Retinal pigment epithelial cell (primary cell): Measurements from ENCODE around the gene TRIM8.
"Not testable (repeated sequence)": the region's sequence is repeated elsewhere in the genome, so short reads cannot be mapped to it uniquely, and the experiment has no call there.

ENCODE experiments used
- DNase-seq: peaks from one replicate; pipeline ENCODE4 v3.0.0-alpha.2; 2010; ENCODE audit warnings: low read depth
- H3K4me3 ChIP-seq: 2 replicates; pipeline ENCODE4 v1.5.1; 2011; ENCODE audit warnings: mild to moderate bottlenecking, low read length, control low read depth, moderate library complexity
- TF ChIP-seq, protein P1 (sequence below): conservative IDR thresholded peaks from 2 replicates; pipeline ENCODE4 v1.5.1; 2011; ENCODE audit warnings: low read depth, low read length, control low read depth, inconsistent platforms

Gene TRIM8

DNA sequence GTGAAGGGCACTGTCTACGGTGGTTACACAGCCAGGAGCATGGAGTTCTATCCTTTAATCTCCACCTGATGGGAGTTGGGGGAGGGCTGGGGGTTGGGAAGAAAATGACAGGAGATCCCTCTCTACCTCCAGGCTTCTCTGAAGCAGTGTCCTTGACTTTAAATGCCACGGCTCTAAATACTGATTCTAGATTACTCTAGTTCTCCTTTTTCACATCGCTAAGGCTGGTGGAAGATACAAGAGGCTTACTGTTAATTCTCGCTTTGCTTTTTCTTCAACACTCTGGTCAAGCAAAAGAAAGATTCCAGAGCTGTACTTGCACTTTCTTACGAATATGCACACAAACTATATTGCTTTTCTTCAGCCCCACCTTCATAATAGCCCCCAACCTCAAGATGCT lies 39.5 kb downstream of the TRIM8 start:
- TF ChIP-seq, protein P1, sequence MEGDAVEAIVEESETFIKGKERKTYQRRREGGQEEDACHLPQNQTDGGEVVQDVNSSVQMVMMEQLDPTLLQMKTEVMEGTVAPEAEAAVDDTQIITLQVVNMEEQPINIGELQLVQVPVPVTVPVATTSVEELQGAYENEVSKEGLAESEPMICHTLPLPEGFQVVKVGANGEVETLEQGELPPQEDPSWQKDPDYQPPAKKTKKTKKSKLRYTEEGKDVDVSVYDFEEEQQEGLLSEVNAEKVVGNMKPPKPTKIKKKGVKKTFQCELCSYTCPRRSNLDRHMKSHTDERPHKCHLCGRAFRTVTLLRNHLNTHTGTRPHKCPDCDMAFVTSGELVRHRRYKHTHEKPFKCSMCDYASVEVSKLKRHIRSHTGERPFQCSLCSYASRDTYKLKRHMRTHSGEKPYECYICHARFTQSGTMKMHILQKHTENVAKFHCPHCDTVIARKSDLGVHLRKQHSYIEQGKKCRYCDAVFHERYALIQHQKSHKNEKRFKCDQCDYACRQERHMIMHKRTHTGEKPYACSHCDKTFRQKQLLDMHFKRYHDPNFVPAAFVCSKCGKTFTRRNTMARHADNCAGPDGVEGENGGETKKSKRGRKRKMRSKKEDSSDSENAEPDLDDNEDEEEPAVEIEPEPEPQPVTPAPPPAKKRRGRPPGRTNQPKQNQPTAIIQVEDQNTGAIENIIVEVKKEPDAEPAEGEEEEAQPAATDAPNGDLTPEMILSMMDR, result no peak
- H3K4me3 ChIP-seq, result no peak overlapping the region
- DNase-seq, result no peak

DNA sequence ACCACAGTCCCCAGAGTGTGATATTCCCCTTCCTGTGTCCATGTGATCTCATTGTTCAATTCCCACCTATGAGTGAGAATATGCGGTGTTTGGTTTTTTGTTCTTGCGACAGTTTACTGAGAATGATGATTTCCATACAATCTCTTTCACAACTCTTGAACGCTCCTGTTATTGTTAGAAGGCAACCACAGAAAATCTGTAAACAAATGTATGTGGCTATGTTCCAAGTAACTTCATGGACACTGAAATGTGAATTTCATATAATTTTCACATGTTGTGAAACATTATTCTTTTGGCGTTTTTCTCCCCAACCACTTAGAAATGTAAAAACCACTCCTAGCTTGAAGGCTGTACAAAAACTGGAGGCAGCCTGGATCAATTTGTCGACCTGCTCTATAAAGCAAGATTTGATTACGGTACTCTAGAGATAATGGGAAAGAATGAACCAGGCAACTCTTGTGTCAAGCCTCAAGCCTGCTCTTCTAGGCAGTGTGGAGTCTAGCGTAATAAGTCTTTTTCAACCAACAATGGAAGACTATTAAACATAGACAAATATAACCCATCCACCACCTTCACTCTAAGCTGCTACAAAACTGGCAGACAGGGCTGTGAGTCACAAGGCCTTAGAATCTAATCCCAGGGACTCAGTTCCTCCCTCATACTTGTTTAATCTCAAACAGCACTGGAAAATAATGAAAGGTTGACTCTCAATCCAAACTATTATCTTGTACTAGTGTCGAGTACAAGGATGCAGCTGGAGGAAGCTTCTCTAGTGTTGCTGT lies 47.2 kb downstream of the TRIM8 start:
- H3K4me3 ChIP-seq, result no peak overlapping the region
- DNase-seq, result no peak
- TF ChIP-seq, protein P1, result no peak

DNA sequence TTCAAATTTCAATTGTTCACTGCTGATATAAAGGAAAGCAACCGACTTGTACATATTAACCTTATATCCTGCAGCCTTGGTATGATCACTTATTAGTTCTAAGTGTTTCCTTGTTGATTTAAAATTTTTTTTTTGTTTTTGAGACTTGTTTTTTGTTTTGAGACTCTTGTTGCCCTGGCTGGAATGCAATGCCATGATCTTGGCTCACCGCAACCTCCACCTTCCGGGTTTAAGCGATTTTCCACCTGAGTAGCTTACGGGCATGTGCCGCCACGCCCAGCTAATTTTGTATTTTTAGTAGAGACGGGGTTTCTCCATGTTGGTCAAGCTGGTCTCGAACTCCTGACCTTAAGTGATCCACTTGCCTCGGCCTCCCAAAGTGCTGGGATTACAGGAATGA lies 51.1 kb downstream of the TRIM8 start:
- H3K4me3 ChIP-seq, DNase-seq: not testable (repeated sequence)

DNA sequence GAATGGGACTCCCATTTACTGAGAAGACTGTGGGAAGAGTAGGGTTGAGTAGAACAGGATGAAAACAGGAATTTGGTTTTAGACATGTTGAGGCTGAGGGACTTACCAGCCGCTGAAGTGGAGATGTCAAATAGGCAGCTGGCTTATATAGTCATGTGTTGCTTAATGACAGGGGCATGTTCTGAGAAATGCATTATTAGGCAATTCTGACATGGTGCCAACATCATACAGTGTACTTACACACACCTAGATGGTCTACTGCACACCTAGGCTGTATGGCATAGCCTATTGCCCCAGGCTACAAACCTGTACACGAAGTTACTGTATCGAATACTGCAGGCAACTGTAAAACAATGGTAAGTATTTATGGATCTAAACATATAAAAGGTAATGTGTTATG lies 52.5 kb downstream of the TRIM8 start:
- no peak overlapping the region for H3K4me3 ChIP-seq
- TF ChIP-seq, protein P1, result no peak
- no peak for DNase-seq

DNA sequence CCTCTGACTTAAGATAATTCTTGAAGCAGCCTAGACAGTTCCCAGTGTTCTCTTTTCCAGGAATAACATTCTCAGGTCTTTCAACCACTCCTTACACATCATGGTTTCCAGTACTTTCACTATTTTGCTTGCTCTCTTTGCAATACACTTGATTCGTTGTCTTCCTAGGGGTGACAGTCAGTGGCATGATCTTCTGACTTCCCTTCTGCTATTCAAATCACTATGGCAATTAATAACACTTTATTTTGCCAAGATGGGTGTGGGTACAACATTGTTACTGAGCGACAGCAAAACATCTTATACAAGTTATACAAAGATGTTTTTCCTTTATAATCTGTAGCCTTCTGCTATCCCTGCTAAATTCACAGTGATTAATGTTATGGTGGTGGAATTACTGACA lies 54.6 kb downstream of the TRIM8 start:
- no peak overlapping the region for H3K4me3 ChIP-seq
- DNase-seq, result no peak
- TF ChIP-seq, protein P1, result no peak

DNA sequence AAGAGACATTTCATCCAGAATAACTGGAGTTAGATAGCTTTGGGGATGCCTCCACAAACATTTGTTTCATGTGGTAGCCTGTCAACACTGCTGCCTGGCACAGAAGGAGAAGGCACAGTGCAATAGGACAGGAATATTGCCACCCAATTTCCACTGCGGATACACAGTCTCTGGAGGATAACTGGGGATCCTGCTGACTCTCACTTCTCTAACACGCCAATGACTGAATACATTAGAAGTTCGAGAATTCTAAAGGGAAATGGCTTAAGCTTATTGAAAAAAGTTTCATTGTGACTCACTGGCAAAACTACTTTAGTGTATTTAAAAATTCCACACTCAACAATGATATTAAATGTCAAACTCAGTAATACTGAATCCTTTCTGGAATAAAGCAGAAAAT lies 57.0 kb downstream of the TRIM8 start:
- no peak for DNase-seq
- TF ChIP-seq, protein P1, result no peak
- H3K4me3 ChIP-seq, result no peak overlapping the region

DNA sequence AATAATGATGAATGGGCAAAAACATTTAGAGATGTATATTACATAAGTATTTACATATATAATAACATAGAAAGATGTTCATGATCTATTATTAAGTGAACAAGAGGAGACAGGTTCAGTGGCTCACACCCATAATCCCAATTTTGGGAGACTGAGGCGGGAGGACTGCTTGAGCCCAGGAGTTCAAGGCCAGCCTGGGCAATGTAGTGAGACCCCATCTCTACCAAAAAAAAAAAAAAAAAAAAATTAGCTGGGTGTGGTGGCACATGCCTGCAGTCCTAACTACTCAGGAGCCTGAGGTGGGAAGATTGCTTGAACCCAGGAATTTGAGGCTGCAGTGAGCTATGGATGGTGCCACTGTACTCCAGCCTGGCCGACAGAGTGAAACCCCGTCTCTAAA lies 57.5 kb downstream of the TRIM8 start:
- H3K4me3 ChIP-seq, result no peak overlapping the region
- DNase-seq, result no peak
- TF ChIP-seq, protein P1, result no peak

DNA sequence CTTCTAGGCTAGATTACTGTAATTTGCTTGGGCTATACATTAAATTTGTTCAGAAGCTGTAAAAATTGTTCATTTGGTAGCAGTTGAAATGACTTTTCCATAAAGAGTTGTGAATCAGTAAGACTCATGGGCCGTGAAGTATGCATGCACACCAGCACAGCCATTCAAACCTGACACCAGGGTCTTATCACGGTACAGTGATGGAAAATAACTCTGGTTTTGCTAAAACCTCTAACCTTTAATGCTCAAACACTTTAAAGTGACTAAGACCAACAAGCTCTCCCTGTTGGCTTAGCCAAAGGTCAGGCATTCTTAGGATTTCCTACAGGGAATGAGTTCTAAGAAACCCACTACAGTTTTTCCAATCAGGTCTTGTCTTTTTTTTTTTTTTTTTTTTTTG lies 58.5 kb downstream of the TRIM8 start:
- TF ChIP-seq, protein P1, result no peak
- DNase-seq, result no peak

More for the DNA sequence above, 58.5 kb downstream of the TRIM8 start:
- H3K4me3 ChIP-seq, result no peak overlapping the region
